HG03378 (cell line): ENCODE data around the gene RPS21.

Experiments
- ATAC-seq: cut with Tn5 transposase; IDR thresholded peaks from one replicate; pipeline ENCODE4 v1.9.1; 2021; ENCODE audit warnings: mild to moderate bottlenecking, moderate library complexity; ENCODE audit not compliant: unreplicated experiment

RPS21 gene

GRCh38 chr20:62409086-62409853, 22.4 kb downstream of the RPS21 start:
- ATAC-seq: no peak

GRCh38 chr20:62409931-62410745, 23.2 kb downstream of the RPS21 start:
- ATAC-seq: no peak

GRCh38 chr20:62410746-62411478, 24.0 kb downstream of the RPS21 start:
- no peak for ATAC-seq

GRCh38 chr20:62411479-62412193, 24.7 kb downstream of the RPS21 start:
- ATAC-seq: no peak

- no peak for ATAC-seq
Measured at GRCh38 chr20:62412194-62413024, 25.5 kb downstream of the RPS21 start.

GRCh38 chr20:62413025-62413570, 26.2 kb downstream of the RPS21 start:
- no peak for ATAC-seq

- ATAC-seq: no peak
Measured at GRCh38 chr20:62413896-62414481, 27.1 kb downstream of the RPS21 start.

GRCh38 chr20:62415354-62416111, 28.6 kb downstream of the RPS21 start:
- no peak for ATAC-seq

- ATAC-seq: no peak
Measured at GRCh38 chr20:62416651-62417637, 30.0 kb downstream of the RPS21 start.

- ATAC-seq: no peak
Measured at GRCh38 chr20:62417981-62418708, 31.2 kb downstream of the RPS21 start.

- ATAC-seq: no peak
Measured at GRCh38 chr20:62418709-62419487, 32.0 kb downstream of the RPS21 start.

- no peak for ATAC-seq
Measured at GRCh38 chr20:62419759-62420158, 32.9 kb downstream of the RPS21 start.

GRCh38 chr20:62420846-62421715, 34.2 kb downstream of the RPS21 start:
- ATAC-seq: no peak

GRCh38 chr20:62421716-62421990, 34.8 kb downstream of the RPS21 start:
- no peak for ATAC-seq

GRCh38 chr20:62422636-62423325, 35.9 kb downstream of the RPS21 start:
- ATAC-seq: no peak
